Activated naive CD4-positive, alpha-beta T cell treated with Interleukin-2 at 50 U/mL for 16 hours (primary cell): ENCODE measurements around the gene ECSCR.
"Not testable (repeated sequence)": the region's sequence is repeated elsewhere in the genome, so short reads cannot be mapped to it uniquely, and the experiment has no call there.

Experiments used
- DNase-seq: peaks from one replicate; pipeline ENCODE4 v3.0.0-alpha.2; 2020

Gene ECSCR, protein sequence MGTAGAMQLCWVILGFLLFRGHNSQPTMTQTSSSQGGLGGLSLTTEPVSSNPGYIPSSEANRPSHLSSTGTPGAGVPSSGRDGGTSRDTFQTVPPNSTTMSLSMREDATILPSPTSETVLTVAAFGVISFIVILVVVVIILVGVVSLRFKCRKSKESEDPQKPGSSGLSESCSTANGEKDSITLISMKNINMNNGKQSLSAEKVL

DNA sequence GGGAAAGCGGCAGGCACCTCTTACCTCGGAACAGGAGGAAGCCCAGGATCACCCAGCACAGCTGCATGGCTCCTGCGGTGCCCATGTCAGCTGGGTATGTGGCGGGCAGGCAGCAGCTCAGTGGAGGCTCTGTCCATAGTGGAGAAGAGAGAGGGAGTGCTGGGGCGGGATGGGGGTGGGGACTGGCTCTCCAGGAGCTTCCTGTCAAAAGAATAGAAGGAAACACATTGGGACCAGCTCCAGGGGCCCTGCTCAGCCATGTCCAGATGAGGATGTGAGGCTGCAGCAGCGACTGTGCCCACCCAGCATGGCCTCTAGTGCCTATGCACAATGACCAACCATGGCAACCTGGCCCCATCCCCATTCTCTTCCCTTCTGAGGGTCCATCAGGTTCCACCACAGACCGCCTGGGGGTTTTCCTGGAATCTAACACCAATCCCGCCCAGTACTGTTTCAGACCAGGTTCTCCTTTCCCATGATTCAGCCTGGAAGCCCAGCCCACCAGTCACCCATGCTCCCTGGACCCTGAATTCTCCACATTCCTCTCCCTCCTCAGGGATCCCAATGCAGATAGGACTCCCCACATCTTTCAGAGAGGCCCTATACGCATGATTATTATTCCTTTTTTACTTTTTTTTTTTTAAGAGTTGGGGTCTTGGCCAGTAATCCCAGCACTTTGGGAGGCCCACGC is at the start of gene ECSCR:
ECSCR (minus strand) TSS at position 158 of the 691 bp plus-strand sequence; CDS start at position 85, 73 bp downstream.
- DNase-seq, result no peak

- DNase-seq, result not testable (repeated sequence)
Measured at GRCh38 chr5:139504722-139505121, 42.2 kb upstream of the ECSCR start.

DNA sequence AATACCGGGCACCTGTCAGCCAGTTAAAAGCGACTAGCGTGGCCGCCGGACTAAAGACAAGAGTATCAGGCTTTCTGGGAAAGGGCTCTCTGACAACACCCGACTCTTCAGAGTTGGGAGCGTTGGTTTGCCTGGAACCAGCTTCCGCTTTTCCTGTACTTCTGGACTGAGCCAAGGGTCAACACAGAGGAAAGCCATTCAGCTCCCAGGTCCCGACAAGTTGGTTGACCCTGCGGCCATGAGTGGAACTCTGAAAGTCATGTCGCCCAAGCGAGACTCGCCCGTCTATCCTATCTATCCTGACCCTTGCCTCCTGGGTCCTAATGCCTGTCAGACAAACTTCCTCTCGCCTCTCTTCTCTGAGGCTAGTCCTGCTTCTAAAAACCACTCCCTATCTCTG is 41.3 kb upstream of the ECSCR start:
- not testable (repeated sequence) for DNase-seq

DNA sequence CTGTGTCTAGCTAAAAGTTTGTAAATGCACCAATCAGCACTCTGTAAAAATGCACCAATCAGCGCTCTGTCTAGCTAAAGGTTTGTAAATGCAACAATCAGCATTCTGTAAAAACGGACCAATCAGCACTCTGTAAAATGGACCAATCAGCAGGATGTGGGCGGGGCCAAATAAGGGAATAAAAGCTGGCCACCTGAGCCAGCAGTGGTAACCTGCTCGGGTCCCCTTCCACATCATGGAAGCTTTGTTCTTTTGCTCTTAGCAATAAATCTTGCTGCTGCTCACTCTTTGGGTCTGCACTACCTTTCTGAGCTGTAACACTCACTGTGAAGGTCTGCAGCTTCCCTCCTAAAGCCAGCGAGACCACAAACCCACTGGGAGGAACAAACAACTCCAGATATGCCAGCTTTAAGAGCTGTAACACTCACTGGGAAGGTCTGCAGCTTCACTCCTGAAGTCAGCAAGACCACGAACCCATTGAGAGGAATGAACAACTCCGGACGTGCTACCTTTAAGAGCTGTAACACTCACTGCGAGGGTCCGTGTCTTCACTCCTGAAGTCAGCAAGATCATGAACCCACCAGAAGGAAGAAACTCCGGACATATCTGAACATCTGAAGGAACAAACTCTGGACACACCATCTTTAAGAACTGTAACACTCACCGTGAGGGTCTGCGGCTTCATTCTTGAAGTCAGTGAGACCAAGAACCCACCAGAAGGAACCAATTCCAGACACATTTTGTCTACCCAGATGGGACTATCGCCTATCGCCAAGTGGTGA is 40.7 kb upstream of the ECSCR start:
- not testable (repeated sequence) for DNase-seq

GRCh38 chr5:139501381-139501780 is 38.8 kb upstream of the ECSCR start:
- DNase-seq, result no peak

DNA sequence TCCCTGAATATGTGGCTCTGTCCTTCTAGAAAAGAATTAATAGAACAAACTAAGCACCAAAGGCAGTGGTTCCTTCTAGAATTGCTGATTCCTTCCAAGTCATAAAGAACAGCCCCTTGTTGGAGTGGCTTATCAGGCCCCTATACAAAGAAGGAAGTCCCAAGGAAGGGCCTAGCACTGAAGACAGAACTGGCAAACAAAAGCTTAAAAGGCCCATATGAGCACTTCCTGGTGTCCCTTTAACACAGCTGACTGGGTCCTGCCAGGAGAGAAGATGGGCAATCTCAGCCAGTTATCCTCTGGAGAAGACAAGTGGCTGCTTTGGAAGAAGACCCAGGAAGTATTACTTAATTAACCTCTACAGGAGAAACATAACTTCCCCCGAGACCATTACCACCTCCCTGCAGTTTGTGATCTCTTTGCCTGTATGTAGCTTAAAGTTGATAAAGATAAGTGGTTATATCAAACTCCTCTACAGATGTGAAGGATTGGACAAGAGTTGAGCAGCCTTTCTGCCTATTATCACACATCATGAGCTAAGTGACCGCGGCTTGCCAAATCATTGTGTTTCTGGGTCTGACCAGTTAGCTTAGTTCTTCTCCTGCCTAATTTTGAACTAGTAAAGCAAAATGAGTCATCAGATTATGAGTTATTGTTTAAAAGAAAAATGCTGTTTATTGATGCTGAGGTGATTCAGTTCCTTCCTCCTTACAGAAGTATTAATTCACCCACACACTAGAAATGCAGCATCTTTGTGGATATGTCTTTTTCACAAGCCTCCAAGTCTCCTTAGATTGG is 33.3 kb upstream of the ECSCR start:
- DNase-seq, result no peak

DNA sequence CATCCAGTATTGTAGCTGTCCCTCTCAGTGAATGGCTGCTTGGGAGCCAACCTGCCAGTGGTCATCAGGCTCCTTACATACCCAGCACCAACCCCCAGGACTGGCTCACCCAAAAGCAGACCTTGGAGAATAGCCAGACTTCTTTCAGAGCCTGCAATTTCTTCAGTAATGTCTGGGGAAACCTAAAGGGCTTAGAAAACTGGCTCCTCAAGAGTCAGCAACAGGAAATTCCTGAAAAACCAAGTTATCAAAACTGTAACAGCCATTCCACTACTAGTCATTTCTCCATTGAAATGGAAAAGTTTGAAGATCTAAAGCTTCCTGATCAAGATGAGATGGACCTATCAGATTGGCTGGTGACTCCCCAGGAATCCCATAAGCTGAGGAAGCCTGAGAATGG is 32.3 kb upstream of the ECSCR start:
- DNase-seq, result no peak

- no peak for DNase-seq
Measured at GRCh38 chr5:139494256-139494655, 31.7 kb upstream of the ECSCR start.

DNA sequence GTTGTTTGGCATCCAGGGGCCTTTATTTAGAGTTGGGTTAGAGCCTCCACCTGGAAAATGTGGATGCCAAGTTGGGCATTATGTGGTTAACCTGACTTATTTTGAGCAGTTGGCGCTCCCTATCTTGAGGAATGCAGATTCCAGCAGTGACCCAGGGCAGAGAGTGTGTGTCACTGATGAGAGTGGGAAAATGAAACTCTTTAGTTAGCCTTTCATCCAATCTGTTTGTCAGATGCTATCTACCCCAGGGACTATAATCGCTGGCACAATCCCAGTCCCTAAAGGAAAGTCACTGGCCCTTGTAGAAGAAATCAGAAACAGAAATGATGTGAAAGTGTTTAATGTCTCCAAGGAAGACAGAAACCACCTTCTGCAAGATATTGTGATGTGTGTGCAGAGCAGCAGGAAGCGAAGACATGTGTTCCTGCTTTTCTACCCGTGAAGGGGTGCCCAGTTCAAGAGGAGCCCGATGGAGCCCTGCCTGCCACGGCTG is 30.2 kb upstream of the ECSCR start:
- DNase-seq, result no peak

GRCh38 chr5:139488260-139488659 is 25.7 kb upstream of the ECSCR start:
- DNase-seq, result no peak

DNA sequence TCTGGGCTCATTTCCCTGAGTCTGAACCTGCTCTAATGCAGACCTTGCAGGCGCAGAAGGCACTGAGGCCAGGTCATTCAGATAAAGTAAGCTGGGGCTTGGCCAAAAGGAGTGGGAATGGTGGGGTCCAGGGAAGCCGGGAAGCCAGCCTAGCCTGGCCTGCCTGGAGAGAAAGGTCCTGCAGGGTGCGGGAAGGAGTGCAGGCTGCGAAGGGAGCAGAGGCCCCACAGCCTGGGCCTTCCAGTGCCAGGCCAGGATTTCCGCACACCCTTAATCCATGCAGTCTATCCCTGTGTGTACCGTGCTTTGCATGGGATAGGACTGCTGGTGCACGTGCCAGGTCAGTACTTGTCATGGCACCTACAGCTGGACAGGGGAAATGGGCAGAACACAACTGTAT is 23.7 kb upstream of the ECSCR start:
- no peak for DNase-seq

DNA sequence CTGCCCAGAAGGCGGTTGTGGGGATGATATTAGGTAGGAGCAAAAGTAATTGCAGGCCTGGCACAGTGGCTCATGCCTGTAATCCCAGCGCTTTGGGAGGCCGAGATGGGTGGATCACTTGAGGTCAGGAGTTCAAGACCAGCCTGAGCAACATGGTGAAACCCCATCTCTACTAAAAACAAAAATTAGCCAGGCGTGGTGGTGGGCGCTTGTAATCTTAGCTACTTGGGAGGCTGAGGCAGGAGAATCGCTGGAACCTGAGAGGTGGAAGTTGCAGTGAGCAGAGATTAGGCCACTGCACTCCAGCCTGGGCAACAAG is 20.3 kb upstream of the ECSCR start:
- not testable (repeated sequence) for DNase-seq

- DNase-seq, result peak; percentile 59
Measured at GRCh38 chr5:139482050-139482889, 19.7 kb upstream of the ECSCR start, which contains the start of gene STING1. TSS of gene STING1 (minus strand) at chr5:139482758. CDS start at chr5:139481704, 1,054 bp downstream.

DNA sequence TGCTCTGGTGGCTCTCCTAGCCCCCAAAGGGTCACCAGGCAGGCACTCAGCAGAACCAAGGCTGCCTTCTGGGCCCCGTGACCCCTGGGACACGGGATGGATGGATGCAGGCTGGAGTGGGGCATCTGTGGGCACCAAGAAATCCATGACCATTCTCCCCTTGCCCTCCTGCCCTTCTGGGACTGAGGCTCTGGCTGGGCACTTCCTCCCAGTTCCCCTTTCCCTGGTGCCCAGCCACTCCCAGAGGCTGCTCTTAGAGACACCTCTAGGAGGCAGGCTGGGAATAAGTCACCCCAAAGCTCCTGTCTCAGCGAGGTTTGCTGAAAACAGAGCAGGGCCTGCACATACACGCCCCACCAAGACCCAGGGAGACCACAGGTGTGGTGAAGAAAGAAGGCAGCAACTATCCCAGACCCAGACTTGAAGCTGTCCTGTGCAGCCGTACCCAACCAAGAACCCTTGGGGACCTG is 19.1 kb upstream of the ECSCR start:
- no peak for DNase-seq

DNA sequence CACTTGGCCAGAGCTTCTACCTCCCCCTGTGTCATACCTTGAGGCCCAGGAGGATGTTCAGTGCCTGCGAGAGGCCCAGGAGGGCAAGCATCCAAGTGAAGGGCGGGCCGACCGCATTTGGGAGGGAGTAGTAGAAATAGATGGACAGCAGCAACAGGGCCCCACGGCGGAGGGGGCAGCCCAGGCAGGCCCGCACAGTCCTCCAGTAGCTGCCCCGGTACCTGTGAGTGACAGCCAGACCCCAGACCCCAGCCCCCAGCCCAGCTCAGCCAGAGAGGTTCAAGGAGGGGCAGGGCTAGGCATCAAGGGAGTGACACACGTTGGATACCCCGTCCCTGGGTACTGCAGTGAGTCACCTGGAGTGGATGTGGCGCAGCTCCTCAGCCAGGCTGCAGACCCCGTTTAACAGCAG is 18.6 kb upstream of the ECSCR start:
- peak; percentile 49 for DNase-seq

- not testable (repeated sequence) for DNase-seq
Measured at GRCh38 chr5:139479729-139480128, 17.2 kb upstream of the ECSCR start.

DNA sequence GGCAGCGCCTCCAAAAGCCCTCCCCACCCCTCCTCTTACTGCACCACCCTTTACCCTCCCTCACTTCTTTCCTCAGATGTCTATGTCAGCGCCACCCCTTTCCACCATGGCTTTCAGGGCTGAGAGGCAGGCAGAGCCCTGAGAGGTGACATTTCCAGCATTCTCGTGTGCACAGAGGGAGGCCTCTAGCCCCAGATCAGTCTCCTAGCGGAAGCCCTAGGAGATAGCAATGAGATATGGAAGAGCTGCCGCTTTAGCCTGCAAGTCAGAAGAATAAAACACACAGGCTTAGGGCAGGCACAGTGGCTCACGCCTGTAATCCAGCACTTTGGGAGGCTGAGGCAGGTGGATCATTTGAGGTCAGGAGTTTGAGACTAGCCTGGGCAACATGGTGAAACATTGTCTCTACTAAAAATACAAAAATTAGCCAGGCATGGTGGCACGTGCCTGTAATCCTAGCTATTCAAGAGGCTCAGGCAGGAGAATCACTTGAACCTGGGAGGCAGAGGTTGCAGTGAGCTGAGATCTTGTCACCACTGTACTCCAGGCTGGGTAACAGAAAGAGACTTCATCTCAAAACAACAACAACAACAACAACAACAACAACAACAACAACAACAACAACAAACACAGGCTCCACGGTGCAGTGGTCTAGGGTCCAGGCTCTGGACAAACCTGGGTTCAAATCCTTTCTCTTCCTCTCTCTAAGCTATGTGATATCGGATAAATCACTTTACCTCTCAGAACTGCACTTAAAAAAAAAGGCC is 16.3 kb upstream of the ECSCR start:
- not testable (repeated sequence) for DNase-seq

DNA sequence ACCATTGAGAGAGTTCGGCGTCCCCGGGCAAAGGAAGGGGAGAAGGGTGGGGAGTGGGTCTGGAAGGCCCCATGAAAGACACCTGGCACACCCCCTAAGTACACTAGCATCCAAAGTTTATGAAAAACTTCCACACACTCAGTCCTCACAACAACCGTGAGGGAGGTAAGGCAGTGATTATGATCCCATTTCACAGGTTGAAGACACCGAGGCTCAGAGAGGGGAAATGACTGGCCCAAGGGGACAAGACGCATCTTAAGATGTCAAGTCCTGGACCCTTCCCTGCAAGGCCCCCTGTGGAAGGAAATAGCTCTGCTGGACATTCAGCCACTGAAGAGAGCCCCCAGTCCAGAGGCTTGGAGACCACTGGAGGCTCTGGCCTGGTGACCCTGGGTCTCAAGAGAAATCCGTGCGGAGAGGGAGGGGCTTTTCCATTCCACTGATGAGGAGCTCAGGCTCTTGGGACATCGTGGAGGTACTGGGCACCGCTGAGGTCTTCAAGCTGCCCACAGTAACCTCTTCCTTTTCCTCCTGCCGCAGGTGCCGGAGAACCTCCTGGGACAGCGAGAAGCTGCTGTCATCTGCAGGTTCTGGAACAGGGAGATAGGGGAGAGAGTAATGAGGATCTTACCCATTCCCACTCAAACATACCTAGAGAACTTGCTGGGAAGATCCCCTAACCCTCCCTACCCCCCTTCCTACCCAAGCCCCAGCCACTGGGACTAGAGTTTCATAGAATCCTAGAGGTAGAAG is 13.5 kb upstream of the ECSCR start:
- no peak for DNase-seq

DNA sequence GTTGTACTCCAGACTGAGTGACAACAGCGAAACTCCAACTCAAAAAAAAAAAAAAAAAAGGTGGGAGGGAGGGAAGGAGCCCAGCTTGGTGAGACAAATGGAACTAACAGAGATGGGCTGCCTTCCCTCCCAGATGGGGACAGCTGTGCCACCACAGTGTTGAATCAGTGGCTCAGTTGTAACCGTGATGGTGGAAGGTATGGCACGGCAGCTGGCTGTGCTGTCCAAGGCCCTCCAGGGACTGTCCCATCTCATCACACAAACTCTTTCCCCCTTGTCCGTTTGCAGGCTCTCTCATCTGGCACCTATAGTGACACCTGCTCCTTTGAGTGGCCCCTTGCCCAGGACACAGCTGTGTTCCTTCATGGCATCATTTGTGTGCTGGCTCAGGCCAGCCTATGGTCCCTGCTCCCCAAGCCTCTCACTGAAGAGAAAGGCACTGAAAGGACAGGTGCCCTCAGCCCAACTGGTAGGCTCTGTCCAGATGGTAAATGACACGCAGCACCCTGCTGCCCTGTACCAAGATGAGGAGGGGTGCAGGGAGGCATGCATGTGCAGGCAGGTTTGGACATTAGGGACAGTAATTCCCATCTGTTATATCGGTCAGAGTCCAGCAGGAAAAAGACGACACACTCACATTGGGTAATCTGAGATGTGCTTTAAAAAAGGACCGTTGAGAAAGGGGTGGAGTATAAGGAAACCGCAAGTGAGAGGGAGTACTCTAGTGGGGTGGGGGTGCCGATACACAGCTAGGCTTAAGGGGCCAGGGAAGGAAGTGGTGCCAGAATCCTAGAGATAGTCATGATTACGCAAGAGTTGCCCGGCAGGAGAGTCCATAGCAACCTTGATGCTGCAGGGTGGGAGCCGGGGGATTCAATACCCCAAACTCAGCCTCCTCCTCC is 12.6 kb upstream of the ECSCR start:
- DNase-seq, result no peak
